Keratinocyte (primary cell): ENCODE results near the gene PER1. TPM values are rescaled to one million over a fixed set of nuclear protein-coding genes. Genes with fewer than 3 reads are reported as not detected.

Experiments
- DNase-seq: peaks from one replicate; pipeline ENCODE4 v3.0.0-alpha.2; 2011; ENCODE audit warnings: low read depth, missing footprints, low spot score
- FAIRE-seq: peaks from 2 replicates; lab custom pipeline; 2011; peaks lifted over from hg19 to GRCh38; lab: Jason Lieb, UNC
- H2AFZ ChIP-seq: 2 replicates; pipeline ENCODE4 v1.6.0; 2012; ENCODE audit warnings: low read length, control low read depth, inconsistent platforms; ENCODE audit not compliant: control insufficient read depth
- H3K27ac ChIP-seq: 2 replicates; pipeline ENCODE4 v1.5.1; 2011; ENCODE audit warnings: low read length; ENCODE audit not compliant: control insufficient read depth, insufficient read depth
- H3K27me3 ChIP-seq: 3 replicates; pipeline ENCODE4 v1.6.0; 2011; ENCODE audit warnings: low read length; ENCODE audit not compliant: control insufficient read depth, insufficient read depth; ENCODE audit errors: extremely low read depth
- H3K36me3 ChIP-seq, 2 experiments: 2 replicates in 1 of 2; 3 replicates in 1 of 2; pipeline ENCODE4 v1.5.1; 2011; ENCODE audit warnings: low read length in 2 of 2, mild to moderate bottlenecking in 1 of 2; ENCODE audit not compliant: control insufficient read depth in 2 of 2, insufficient read depth in 2 of 2; ENCODE audit errors: extremely low read depth in 1 of 2
- H3K4me1 ChIP-seq: 3 replicates; pipeline ENCODE4 v1.5.1; 2011; ENCODE audit warnings: low read length; ENCODE audit not compliant: control insufficient read depth, insufficient read depth; ENCODE audit errors: extremely low read depth
- H3K4me2 ChIP-seq: 3 replicates; pipeline ENCODE4 v1.6.0; 2011; ENCODE audit warnings: low read depth, low read length; ENCODE audit not compliant: control insufficient read depth, insufficient read depth; ENCODE audit errors: extremely low read depth
- H3K4me3 ChIP-seq, 3 experiments: fragments of 200-600 bp in 1 of 3; sonication (generic) in 1 of 3; 2 replicates in 2 of 3; 3 replicates in 1 of 3; pipeline ENCODE4 v1.5.1; 2011 to 2016; ENCODE audit warnings: low read length in 3 of 3, mild to moderate bottlenecking in 3 of 3, control low read depth in 2 of 3, inconsistent platforms in 1 of 3, low read depth in 1 of 3, mixed read lengths in 1 of 3, mixed run types in 1 of 3, moderate library complexity in 1 of 3; ENCODE audit not compliant: control insufficient read depth in 2 of 3, insufficient read depth in 2 of 3; ENCODE audit errors: extremely low read depth in 1 of 3
- H3K79me2 ChIP-seq: 2 replicates; pipeline ENCODE4 v1.6.0; 2012; ENCODE audit warnings: low read length; ENCODE audit not compliant: control insufficient read depth, insufficient read depth
- H3K9ac ChIP-seq: 3 replicates; pipeline ENCODE4 v1.6.0; 2011; ENCODE audit warnings: low read length; ENCODE audit not compliant: control insufficient read depth, insufficient read depth; ENCODE audit errors: extremely low read depth
- H3K9me1 ChIP-seq: 3 replicates; pipeline ENCODE4 v1.6.0; 2011; ENCODE audit warnings: low read length; ENCODE audit not compliant: control insufficient read depth, insufficient read depth; ENCODE audit errors: extremely low read depth
- H3K9me3 ChIP-seq: 2 replicates; pipeline ENCODE4 v1.5.1; 2012; ENCODE audit warnings: low read depth, low read length; ENCODE audit not compliant: control insufficient read depth
- H4K20me1 ChIP-seq: 3 replicates; pipeline ENCODE4 v1.6.0; 2011; ENCODE audit warnings: low read length; ENCODE audit not compliant: control insufficient read depth, insufficient read depth; ENCODE audit errors: extremely low read depth
- CTCF ChIP-seq, 3 experiments: IDR thresholded peaks in 1 of 3; conservative IDR thresholded peaks in 1 of 3; optimal IDR thresholded peaks in 1 of 3; 2 replicates in 2 of 3; 3 replicates in 1 of 3; pipeline versions ENCODE3 to v1.5.1; 2011; ENCODE audit warnings: low read length in 3 of 3, mild to moderate bottlenecking in 3 of 3, moderate library complexity in 2 of 3, control low read depth in 1 of 3, inconsistent platforms in 1 of 3; ENCODE audit not compliant: insufficient read depth in 2 of 3; ENCODE audit errors: extremely low read depth in 1 of 3
- EZH2 ChIP-seq: IDR thresholded peaks from one replicate; pipeline ENCODE4 v1.6.1; 2012; ENCODE audit warnings: inconsistent platforms, mild to moderate bottlenecking, low read length, moderate library complexity
- dilution Hi-C: fragments of 300-500 bp; cut with MboI; formaldehyde crosslinking; loops from one replicate; pipeline ENCODE4 v1.7.0; 2020; ENCODE audit warnings: low sequenced_read_pairs; ENCODE audit not compliant: extremely low pct_ligation_motif_present
- polyA plus RNA-seq, 5 experiments: library from polyadenylated mRNA; depleted of rRNA in 3 of 5; stranded (reverse) in 3 of 5; stranded (forward) in 1 of 5; unstranded in 1 of 5; fragments of >200 nt; gene quantifications; 1 replicate in 1 of 5; 2 replicates in 3 of 5; 3 replicates in 1 of 5; pipeline versions ENCODE4 v1.2.1 to v1.2.3, GENCODE V29; 2011 to 2012; ENCODE audit warnings: missing spikeins in 2 of 5, low read depth in 1 of 5, low replicate concordance in 1 of 5

Gene PER1
- polyA plus RNA-seq, 1 donor (not counting 4 experiments of a cell fraction or from before 2014, with no cell fraction given), result 15.1 TPM

- Histone ChIP-seq H3K27ac (peak overlapping the region; percentile 98), H2AFZ (no peak overlapping the region)
Observed at GRCh38 chr17:8155996-8156245, 3.7 kb upstream of the PER1 start.

GRCh38 chr17:8155231-8155995, 3.2 kb upstream of the PER1 start:
- Histone ChIP-seq H3K9me3 (no peaks in the 10 kb centered on the region), H3K9ac (peak overlapping the region; percentile 100), H3K79me2 (peaks cover 46% of the 10 kb centered on the region), H3K9me1 (peaks cover 11% of the 10 kb centered on the region), H3K4me3 (peak overlapping the region; percentile 78 to 100 (median 79)), H2AFZ (no peak overlapping the region), H3K27me3 (no peaks in the 10 kb centered on the region), H4K20me1 (peaks cover 6% of the 10 kb centered on the region), H3K4me2 (peak overlapping the region; percentile 86), H3K36me3 (peaks cover 7 to 30% of the 10 kb centered on the region in 2 experiments), H3K4me1 (peaks cover 42% of the 10 kb centered on the region), H3K27ac (peak overlapping the region; percentile 98)
- DNase-seq (no peak), FAIRE-seq (peak; percentile 59)
- TF ChIP-seq CTCF (optimal IDR thresholded peaks at IDR 0.05 in 1 of 3, IDR thresholded peaks at IDR 0.05 in 1 of 3, conservative IDR thresholded peaks at IDR 0.05 in 1 of 3; ENCODE audit: extremely low read depth in 1 of 3, insufficient read depth in 2 of 3, low read length in 3 of 3) (no peak), EZH2 (no peak)
- dilution Hi-C loops, result no loop called here

More at GRCh38 chr17:8155996-8156245, 3.7 kb upstream of the PER1 start:
- no peak for DNase-seq
- Histone ChIP-seq H3K9me3 (no peaks in the 10 kb centered on the region), H4K20me1 (peaks cover 3% of the 10 kb centered on the region), H3K27me3 (no peaks in the 10 kb centered on the region), H3K36me3 (peaks cover 8 to 29% of the 10 kb centered on the region in 2 experiments), H3K9ac (peak overlapping the region; percentile 100), H3K9me1 (peaks cover 11% of the 10 kb centered on the region), H3K79me2 (peaks cover 41% of the 10 kb centered on the region), H3K4me1 (peaks cover 39% of the 10 kb centered on the region), H3K4me2 (peak overlapping the region; percentile 86), H3K4me3 (peak overlapping the region; percentile 78 to 100 (median 79))
- no peak for TF ChIP-seq EZH2
- TF ChIP-seq CTCF (optimal IDR thresholded peaks at IDR 0.05 in 1 of 3, IDR thresholded peaks at IDR 0.05 in 1 of 3, conservative IDR thresholded peaks at IDR 0.05 in 1 of 3; ENCODE audit: extremely low read depth in 1 of 3, insufficient read depth in 2 of 3, low read length in 3 of 3), result no peak
- no peak for FAIRE-seq
- dilution Hi-C loops, result no loop called here
